HL-60 (cell line): ENCODE measurements around the gene SZT2.

Source experiments
- DNase-seq, 2 experiments: peaks; one replicate each; pipeline ENCODE4 v3.0.0-alpha.2; 2010 to 2020; ENCODE audit warnings: low read depth in 1 of 2, low spot score in 1 of 2
- H3K27ac ChIP-seq: fragments of 250-450 bp; sonication (Bioruptor Pico); replicated peaks from 2 replicates; pipeline ENCODE4 v1.5.1; 2020; ENCODE audit warnings: mild to moderate bottlenecking, moderate library complexity
- H3K27me3 ChIP-seq: fragments of 250-450 bp; sonication (Bioruptor Pico); 2 replicates; pipeline ENCODE4 v1.5.1; 2021; ENCODE audit warnings: mild to moderate bottlenecking, moderate library complexity; ENCODE audit not compliant: insufficient read depth, poor library complexity, severe bottlenecking
- H3K4me3 ChIP-seq: replicated peaks from 2 replicates; pipeline ENCODE4 v1.5.1; 2011; ENCODE audit warnings: mild to moderate bottlenecking, control low read depth, low read length; ENCODE audit not compliant: insufficient read depth
- GABPA ChIP-seq: IDR thresholded peaks from 2 replicates; pipeline ENCODE4 v1.6.1; 2012; ENCODE audit warnings: low read depth
- POLR2AphosphoS5 ChIP-seq: IDR thresholded peaks from 2 replicates; pipeline ENCODE4 v1.6.1; 2012; ENCODE audit warnings: low read depth
- SPI1 ChIP-seq: IDR thresholded peaks from 2 replicates; pipeline ENCODE4 v1.6.1; 2012; ENCODE audit warnings: low read depth, mild to moderate bottlenecking, borderline replicate concordance
- TF ChIP-seq, protein P1 (sequence below): IDR thresholded peaks from 2 replicates; pipeline ENCODE4 v1.6.1; 2012; ENCODE audit warnings: low read depth; ENCODE audit not compliant: insufficient replicate concordance
- TF ChIP-seq, protein P2 (sequence below): IDR thresholded peaks from one replicate; pipeline ENCODE4 v1.5.1; 2011; ENCODE audit warnings: low read length, control low read depth, inconsistent platforms; ENCODE audit not compliant: insufficient read depth

Gene SZT2

DNA sequence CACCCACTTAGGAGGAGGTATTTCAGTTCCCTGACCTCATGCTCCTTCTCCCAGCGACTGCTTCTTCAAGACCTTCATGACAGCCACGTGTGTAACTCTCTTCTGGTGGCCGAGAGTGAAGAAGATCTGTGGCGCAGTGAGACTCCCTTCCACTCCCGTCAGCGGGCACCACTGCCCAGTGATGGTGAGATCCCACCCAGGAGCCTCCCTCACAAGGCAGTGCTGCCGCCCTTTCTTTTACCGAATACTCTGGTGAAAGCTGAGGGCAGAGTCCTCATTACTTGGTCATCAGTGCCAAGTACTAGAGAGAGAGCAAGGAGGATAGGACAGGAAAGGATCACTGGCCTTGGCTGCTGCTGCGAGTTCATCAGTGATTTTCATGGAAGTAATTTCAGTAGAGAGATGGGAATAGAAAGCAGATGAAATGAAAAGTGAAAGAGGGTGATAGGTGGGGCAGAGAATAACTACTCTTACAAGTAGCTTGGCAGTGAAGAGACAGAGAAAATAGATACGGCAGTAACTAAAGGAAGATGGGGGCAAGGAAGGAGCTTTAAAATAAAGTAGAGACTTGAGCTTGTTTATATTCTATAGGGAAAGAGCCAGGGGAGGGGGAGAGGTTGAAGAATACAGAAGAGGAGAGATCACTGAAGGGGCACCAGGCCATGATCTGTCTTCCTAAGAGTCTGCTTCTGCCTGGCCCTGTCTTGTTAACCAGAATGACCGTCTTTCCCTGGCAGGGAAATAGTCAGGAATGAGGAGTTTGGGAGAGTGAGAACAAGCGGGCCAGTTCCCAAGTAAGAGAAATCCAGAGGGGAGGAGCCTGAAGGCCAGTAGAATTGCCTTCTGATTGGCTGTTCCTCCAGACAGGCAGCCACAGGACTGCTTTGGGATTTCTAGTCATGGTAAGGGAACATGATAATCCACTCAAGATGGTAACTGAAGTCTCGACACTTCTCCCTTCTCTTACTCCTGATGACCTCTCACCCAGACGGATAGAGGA, 45.7 kb downstream of the SZT2 start:
- Histone ChIP-seq H3K4me3 (no peak overlapping the region), H3K27ac (no peak overlapping the region), H3K27me3 (no peaks in the 10 kb centered on the region)
- no peak for DNase-seq
- TF ChIP-seq, protein P1, sequence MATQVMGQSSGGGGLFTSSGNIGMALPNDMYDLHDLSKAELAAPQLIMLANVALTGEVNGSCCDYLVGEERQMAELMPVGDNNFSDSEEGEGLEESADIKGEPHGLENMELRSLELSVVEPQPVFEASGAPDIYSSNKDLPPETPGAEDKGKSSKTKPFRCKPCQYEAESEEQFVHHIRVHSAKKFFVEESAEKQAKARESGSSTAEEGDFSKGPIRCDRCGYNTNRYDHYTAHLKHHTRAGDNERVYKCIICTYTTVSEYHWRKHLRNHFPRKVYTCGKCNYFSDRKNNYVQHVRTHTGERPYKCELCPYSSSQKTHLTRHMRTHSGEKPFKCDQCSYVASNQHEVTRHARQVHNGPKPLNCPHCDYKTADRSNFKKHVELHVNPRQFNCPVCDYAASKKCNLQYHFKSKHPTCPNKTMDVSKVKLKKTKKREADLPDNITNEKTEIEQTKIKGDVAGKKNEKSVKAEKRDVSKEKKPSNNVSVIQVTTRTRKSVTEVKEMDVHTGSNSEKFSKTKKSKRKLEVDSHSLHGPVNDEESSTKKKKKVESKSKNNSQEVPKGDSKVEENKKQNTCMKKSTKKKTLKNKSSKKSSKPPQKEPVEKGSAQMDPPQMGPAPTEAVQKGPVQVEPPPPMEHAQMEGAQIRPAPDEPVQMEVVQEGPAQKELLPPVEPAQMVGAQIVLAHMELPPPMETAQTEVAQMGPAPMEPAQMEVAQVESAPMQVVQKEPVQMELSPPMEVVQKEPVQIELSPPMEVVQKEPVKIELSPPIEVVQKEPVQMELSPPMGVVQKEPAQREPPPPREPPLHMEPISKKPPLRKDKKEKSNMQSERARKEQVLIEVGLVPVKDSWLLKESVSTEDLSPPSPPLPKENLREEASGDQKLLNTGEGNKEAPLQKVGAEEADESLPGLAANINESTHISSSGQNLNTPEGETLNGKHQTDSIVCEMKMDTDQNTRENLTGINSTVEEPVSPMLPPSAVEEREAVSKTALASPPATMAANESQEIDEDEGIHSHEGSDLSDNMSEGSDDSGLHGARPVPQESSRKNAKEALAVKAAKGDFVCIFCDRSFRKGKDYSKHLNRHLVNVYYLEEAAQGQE, result no peak

DNA sequence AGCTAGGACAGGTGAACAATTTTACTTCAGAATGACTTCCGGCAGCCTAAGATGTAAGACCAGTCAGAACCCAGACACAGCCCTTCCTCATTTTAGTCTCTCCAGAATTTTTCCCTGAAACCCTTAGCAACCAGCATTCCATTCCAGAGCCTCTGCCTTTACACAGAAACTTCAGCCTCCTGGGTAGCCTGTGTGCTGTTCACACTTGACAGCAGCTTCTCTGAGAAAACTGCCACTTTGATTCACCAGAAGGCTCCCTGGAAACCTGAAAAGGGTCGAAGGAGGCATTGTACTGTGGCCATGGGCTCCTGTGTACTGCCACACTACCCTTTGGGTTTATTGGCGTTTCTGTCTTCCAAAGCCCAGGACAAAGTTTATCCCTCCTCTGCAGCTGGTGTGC, 46.7 kb downstream of the SZT2 start:
- Histone ChIP-seq H3K4me3 (no peak overlapping the region), H3K27ac (no peak overlapping the region), H3K27me3 (no peaks in the 10 kb centered on the region)
- no peak for DNase-seq
- TF ChIP-seq, protein P1, result no peak
- TF ChIP-seq GABPA, result no peak
- TF ChIP-seq POLR2AphosphoS5, result no peak

DNA sequence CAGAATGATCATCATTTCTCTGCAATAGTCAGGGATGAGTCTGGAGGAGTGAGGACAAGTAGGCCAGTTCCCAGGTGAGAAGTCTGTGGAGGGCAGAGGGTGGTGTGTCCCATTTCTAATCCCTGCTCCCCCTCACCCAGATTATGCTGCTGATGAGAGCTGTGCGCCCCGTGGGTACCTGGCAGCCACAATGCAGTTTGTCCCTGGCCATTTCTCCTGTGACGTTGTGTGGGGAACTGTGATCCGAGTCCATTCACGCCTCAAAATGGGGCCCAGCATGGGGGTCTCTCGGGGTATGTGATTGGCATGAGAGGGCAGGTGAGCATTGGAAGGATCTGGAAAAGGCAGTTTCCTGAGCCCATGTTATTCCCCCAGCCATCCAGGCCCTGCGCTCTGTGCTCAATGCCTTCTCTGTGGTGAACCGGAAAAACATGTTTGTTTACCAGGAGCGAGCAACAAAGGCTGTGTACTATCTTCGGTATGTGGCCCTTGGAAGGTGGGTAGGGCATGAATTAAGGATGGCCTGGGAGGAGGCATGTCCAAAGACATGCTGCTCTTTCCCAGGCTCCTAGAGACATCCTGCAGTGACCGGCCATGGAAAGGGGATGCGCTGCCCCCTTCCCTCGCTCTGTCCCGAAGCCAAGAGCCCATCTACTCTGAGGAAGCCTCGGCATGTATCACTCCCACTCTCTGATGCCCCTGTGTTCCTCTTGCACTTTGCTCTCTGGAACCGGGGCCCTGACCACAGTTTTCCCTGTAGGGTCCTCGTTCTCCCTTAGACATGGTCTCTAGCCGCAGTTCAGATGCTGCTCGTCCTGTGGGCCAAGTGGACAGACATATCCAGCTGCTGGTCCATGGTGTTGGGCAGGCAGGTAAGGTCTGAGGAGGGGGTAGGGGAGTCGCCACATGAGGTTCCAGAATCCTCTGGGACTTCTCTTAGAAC, 47.6 kb downstream of the SZT2 start:
- H3K27me3 ChIP-seq, result no peaks in the 10 kb centered on the region
- TF ChIP-seq POLR2AphosphoS5, result no peak
- no peak for TF ChIP-seq GABPA
- no peak for TF ChIP-seq SPI1
- TF ChIP-seq, protein P1, result no peak
- TF ChIP-seq, protein P2, sequence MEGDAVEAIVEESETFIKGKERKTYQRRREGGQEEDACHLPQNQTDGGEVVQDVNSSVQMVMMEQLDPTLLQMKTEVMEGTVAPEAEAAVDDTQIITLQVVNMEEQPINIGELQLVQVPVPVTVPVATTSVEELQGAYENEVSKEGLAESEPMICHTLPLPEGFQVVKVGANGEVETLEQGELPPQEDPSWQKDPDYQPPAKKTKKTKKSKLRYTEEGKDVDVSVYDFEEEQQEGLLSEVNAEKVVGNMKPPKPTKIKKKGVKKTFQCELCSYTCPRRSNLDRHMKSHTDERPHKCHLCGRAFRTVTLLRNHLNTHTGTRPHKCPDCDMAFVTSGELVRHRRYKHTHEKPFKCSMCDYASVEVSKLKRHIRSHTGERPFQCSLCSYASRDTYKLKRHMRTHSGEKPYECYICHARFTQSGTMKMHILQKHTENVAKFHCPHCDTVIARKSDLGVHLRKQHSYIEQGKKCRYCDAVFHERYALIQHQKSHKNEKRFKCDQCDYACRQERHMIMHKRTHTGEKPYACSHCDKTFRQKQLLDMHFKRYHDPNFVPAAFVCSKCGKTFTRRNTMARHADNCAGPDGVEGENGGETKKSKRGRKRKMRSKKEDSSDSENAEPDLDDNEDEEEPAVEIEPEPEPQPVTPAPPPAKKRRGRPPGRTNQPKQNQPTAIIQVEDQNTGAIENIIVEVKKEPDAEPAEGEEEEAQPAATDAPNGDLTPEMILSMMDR, result no peak
- DNase-seq, result no peak
- no peak overlapping the region for H3K4me3 ChIP-seq
- H3K27ac ChIP-seq, result no peak overlapping the region
